ENCODE results near the gene CDC5L. TPM values are rescaled to one million over a fixed set of nuclear protein-coding genes. Genes with fewer than 3 reads are reported as not detected.

The CDC5L gene
- polyA plus RNA-seq, 1 donor (not counting 4 experiments of a cell fraction or from before 2014, with no cell fraction given): 16.6 TPM

GRCh38 chr6:44473393-44474189, 86.1 kb downstream of the CDC5L start:
- Histone ChIP-seq H3K27ac (ENCODE audit: control insufficient read depth, insufficient read depth, low read length) (no peak overlapping the region), H4K20me1 (ENCODE audit: control insufficient read depth, extremely low read depth, insufficient read depth, low read length) (no peaks in the 10 kb centered on the region), H2AFZ (ENCODE audit: control insufficient read depth, low read length) (no peak overlapping the region), H3K9me1 (ENCODE audit: control insufficient read depth, extremely low read depth, insufficient read depth, low read length) (no peaks in the 10 kb centered on the region), H3K27me3 (ENCODE audit: control insufficient read depth, extremely low read depth, insufficient read depth, low read length) (no peaks in the 10 kb centered on the region), H3K9ac (ENCODE audit: control insufficient read depth, extremely low read depth, insufficient read depth, low read length) (no peak overlapping the region), H3K79me2 (ENCODE audit: control insufficient read depth, insufficient read depth, low read length) (no peaks in the 10 kb centered on the region), H3K9me3 (ENCODE audit: control insufficient read depth, low read depth, low read length) (no peaks in the 10 kb centered on the region), H3K36me3 (ENCODE audit: control insufficient read depth in 2 of 2, extremely low read depth in 1 of 2, insufficient read depth in 2 of 2, low read length in 2 of 2) (no peaks in the 10 kb centered on the region), H3K4me3 (ENCODE audit: control insufficient read depth in 2 of 3, extremely low read depth in 1 of 3, insufficient read depth in 2 of 3, low read depth in 1 of 3, low read length in 3 of 3) (no peak overlapping the region), H3K4me1 (ENCODE audit: control insufficient read depth, extremely low read depth, insufficient read depth, low read length) (peaks cover 5% of the 10 kb centered on the region), H3K4me2 (ENCODE audit: control insufficient read depth, extremely low read depth, insufficient read depth, low read depth, low read length) (no peak overlapping the region)
- TF ChIP-seq CTCF (optimal IDR thresholded peaks at IDR 0.05 in 1 of 3, IDR thresholded peaks at IDR 0.05 in 1 of 3, conservative IDR thresholded peaks at IDR 0.05 in 1 of 3; ENCODE audit: extremely low read depth in 1 of 3, insufficient read depth in 2 of 3, low read length in 3 of 3) (no peak), EZH2 (IDR thresholded peaks at IDR 0.05; ENCODE audit: low read length) (no peak)
- no peak for FAIRE-seq
- DNase-seq (ENCODE audit: low read depth, low spot score): no peak
- dilution Hi-C loops (cut with MboI; ENCODE audit: extremely low pct_ligation_motif_present, low sequenced_read_pairs): no loop called here

- H3K4me2 ChIP-seq (ENCODE audit: control insufficient read depth, extremely low read depth, insufficient read depth, low read depth, low read length): no peak overlapping the region
These were observed 86.7 kb downstream of the CDC5L start for GRCh38 chr6:44474190-44474631.

More at GRCh38 chr6:44474190-44474631, 86.7 kb downstream of the CDC5L start:
- Histone ChIP-seq H3K27me3 (ENCODE audit: control insufficient read depth, extremely low read depth, insufficient read depth, low read length) (no peaks in the 10 kb centered on the region), H4K20me1 (ENCODE audit: control insufficient read depth, extremely low read depth, insufficient read depth, low read length) (no peaks in the 10 kb centered on the region), H3K4me1 (ENCODE audit: control insufficient read depth, extremely low read depth, insufficient read depth, low read length) (peaks cover 5% of the 10 kb centered on the region), H3K79me2 (ENCODE audit: control insufficient read depth, insufficient read depth, low read length) (no peaks in the 10 kb centered on the region), H3K4me3 (ENCODE audit: control insufficient read depth in 2 of 3, extremely low read depth in 1 of 3, insufficient read depth in 2 of 3, low read depth in 1 of 3, low read length in 3 of 3) (no peak overlapping the region), H2AFZ (ENCODE audit: control insufficient read depth, low read length) (no peak overlapping the region), H3K27ac (ENCODE audit: control insufficient read depth, insufficient read depth, low read length) (no peak overlapping the region), H3K9ac (ENCODE audit: control insufficient read depth, extremely low read depth, insufficient read depth, low read length) (no peak overlapping the region), H3K36me3 (ENCODE audit: control insufficient read depth in 2 of 2, extremely low read depth in 1 of 2, insufficient read depth in 2 of 2, low read length in 2 of 2) (no peaks in the 10 kb centered on the region), H3K9me3 (ENCODE audit: control insufficient read depth, low read depth, low read length) (no peaks in the 10 kb centered on the region), H3K9me1 (ENCODE audit: control insufficient read depth, extremely low read depth, insufficient read depth, low read length) (no peaks in the 10 kb centered on the region)
- FAIRE-seq (no peak), DNase-seq (ENCODE audit: low read depth, low spot score) (no peak)
- TF ChIP-seq CTCF (optimal IDR thresholded peaks at IDR 0.05 in 1 of 3, IDR thresholded peaks at IDR 0.05 in 1 of 3, conservative IDR thresholded peaks at IDR 0.05 in 1 of 3; ENCODE audit: extremely low read depth in 1 of 3, insufficient read depth in 2 of 3, low read length in 3 of 3) (no peak), EZH2 (IDR thresholded peaks at IDR 0.05; ENCODE audit: low read length) (no peak)
- dilution Hi-C loops (cut with MboI; ENCODE audit: extremely low pct_ligation_motif_present, low sequenced_read_pairs): no loop called here
